Measurements from ENCODE around the gene KRT38.
"Not testable (repeated sequence)": the region's sequence is repeated elsewhere in the genome, so short reads cannot be mapped to it uniquely, and the experiment has no call there.

The KRT38 gene

DNA sequence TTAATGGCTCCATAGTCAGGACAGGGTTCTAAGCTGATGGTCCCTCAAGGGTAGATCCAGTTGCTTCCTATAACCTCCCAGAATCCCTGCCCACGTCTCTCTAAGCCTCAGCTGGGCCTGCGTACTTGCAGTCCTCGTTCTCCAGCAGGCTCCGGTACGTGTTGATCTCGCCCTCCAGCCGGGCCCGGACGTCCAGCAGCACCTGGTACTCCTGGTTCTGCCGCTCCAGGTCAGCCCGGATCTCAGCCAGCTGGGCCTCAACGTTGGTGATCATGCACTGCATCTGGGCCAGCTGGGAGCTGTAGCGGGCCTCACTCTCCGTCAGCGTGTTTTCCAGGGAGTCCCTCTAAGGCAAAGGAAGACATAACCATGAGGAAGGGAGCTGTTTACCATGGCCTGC, 21.9 kb upstream of the KRT38 start:
- no peak for DNase-seq (ENCODE audit: low spot score)

DNA sequence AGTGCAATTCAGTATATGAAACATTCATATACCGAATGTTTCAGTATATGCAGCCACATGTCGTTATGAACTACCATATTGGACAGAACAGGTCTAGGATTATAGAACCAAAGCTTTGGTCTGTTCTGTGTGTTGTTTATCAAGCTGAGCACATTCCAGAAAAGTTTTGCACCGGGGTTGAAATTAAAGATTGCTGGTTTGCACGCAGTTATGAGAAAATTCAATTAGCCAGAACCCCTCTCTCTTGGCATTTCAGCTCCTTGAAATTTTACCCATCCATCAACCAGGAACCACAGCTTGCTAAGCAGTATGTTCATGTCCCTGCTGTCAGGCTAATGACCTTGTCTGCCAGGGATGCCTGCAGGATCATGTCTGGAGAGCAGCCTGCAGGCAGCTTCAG, 16.9 kb upstream of the KRT38 start:
- DNase-seq (ENCODE audit: low spot score), result no peak

DNA sequence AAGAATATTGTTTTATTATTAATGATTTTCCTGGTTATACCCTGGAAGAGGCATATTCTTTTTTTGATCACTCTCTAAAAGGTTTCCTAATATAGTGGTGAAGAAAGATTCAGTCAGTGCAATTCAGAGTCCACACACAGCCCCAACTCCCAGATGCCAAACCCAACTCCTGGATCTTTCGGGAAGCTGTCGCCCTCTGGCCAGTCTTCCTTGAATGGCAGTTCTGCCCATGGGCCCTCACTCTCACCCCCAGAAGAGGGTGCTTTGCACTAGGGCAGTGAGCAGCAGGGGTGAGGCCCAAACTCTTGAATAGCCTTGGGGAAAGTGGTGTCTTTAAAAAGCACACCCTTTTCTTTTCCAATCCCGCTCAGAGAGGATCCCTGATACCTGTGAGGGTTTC, 15.4 kb upstream of the KRT38 start:
- DNase-seq (ENCODE audit: low spot score), result no peak

DNA sequence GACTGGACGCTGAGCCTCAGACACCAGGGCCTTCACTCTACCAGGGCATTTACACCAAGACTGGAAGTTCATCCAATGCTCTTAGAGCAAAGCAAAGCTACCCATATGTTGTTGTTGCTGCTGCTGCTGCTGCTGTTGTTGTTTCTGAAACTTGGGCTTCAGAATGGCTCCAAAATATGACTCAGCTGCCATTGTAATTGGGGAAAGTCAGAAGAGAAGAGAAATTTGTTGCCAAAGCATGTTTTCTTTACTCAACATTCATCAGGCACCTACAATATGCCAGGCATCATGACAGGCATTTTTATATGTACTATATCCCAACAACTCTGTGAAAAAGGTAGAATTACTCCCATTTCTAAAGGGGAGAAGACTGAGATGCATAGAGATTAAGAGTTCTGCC, 14.5 kb upstream of the KRT38 start:
- DNase-seq (ENCODE audit: low spot score), result no peak

DNA sequence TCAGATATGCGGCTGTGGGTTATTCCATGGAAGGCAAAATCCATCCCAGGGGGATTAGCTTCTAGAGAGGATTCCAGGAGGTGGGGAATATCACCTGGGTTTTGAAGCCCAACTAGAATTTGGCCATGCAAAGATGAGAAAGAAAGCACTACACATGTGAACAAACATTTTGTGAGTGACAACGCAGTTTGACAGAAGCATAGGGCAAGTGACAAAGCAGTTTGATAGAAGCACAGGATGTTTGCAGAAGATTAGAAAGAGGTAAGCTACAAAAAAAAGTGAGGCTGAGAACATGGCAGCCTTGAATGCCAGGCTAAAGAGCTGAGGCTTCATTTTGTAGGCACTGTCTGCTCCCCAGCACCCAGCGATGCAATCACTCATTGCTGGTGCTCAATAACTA, 12.3 kb upstream of the KRT38 start:
- DNase-seq (ENCODE audit: low spot score), result no peak

DNA sequence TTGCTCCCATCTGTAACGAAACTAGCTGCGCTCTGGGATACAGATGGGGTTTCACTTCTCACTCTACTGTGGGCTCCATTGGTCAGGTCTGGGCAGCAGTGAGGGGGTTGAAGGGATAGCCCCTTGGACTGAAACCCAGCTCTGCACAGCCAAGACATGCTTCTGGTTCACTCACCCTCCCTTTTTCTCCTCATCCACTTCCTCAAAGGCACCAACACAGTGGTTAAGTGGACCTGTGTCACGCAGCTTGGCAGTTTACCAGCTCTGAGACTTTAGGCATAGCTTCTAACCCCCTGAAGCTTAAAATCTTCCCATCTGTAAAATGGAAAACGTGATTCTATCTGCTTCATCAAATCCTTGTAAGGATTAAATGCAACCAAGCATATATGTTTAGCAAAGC, 11.5 kb upstream of the KRT38 start:
- DNase-seq (ENCODE audit: low spot score), result no peak

DNA sequence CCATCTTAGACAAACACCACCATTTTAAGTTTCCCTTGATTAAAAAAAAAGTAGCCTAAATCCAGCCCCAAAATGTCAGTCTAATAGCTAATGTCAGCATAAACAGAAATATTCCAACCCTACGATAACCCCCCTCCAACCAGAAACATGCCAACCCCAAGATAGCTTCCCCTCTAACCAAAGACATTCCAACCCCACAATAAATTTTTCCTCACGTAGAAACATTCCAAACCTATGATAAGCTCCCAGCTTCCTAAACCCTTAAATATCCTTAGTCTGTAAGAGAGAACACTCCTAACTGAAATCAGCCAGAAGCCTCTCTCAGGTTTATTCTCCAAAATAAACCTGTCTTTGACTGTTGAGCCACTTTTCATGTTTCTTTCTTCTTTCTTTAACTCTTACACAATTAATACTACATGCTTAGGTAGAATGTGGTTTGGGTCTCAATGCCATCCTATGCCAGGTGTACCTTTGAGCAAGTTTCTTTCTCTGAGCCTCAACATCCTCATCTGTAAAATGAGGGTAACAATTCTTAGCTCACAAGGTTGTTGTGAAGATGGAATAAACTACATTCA, 10.5 kb upstream of the KRT38 start:
- peak; percentile 35 for DNase-seq (ENCODE audit: low spot score)

DNA sequence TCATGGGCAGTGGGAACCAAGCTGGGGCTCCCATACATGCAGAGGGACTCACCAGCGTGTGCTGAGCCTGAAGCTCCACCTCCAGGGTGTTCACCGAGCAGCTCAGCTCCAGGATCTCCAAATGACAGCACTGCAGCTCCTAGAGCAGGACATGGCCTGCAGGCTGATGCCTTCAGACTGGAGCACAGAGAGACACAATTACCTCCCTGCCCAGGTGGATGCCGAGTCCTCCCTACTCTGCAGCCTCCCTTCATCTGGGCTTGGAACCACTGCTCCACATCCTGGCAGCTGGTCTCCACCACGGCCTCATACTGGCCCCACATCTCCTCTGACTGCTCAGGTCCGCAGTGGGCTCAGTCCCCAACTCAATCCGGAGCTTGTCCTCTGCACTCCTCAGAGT, 8.2 kb upstream of the KRT38 start:
- DNase-seq (ENCODE audit: low spot score), result no peak

DNA sequence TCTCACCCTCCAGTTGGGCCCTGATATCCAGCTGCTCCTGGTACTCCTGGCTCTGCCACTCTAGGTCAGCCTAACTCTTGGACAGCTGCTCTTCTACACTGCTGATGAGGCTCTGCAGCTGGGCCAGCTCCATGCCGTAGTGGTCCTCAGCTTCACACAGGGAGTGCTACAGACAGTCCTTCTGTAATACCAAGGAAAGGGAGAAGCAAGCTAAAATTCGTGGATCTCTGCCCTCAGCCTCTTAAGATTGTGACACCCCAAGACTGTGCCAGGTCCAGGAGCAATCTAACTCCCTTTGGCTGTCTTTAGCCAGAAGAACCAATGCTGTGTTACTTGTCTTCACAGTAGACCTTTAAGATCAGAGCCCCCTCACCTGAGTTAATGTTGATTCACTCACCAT, 7.7 kb upstream of the KRT38 start:
- no peak for DNase-seq (ENCODE audit: low spot score)

DNA sequence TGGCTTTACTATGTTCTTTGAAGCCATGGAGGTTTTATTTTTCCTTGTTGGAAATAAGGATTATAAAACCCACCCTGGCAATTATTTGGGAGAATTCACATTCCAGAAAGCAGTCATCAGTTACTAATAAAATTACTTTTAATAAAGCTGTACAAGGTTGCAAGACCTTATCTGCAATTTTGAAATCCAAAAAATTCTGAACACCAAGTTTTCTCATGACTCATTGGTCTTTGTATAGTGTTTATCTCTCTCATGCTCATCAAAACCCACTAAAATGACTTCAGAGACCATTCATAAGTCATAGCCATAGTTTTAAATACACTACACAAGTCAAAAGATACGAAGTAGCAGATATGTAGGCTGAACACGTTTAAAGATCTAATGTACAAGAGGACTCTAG, 6.0 kb upstream of the KRT38 start:
- peak; percentile 58 for DNase-seq (ENCODE audit: low spot score)

DNA sequence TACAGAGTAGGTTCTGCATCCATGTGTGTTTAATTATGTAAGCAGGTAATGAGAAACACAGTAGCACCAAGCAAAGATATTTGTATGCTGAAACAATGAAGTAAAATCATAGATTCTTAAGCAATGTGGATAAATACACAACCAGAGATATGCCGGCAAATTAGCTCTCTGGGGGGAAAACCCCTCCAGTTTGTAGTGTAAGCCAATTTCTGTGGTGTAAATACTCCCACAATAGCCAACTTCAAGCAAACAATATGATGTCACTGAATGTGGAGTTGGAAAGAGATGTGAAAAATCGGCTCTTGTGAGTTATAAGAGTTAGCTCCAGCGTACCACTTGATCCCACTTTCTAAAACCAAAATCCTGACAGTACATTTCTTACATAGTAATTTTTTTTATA, 3.9 kb upstream of the KRT38 start:
- DNase-seq (ENCODE audit: low spot score), result no peak

DNA sequence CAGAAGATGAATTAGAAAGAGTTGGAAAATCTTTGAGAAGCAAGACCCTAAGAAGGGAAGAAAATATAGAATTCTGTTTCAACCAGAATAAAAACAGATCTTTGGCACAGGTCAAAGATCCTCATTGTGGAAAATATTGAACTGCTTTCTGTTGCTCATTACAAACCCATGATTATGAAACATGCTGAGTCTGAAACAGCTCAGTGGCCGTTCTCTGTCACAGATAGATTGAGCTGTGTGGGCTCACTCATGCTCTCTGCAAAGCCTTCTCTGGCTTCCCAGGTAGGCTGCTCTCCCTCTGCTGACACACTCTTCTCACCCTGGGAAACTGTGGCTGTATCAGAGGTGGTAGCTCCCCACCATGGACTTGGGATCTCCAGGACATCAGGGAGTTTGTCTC, 3.4 kb upstream of the KRT38 start:
- peak; percentile 52 for DNase-seq (ENCODE audit: low spot score)

DNA sequence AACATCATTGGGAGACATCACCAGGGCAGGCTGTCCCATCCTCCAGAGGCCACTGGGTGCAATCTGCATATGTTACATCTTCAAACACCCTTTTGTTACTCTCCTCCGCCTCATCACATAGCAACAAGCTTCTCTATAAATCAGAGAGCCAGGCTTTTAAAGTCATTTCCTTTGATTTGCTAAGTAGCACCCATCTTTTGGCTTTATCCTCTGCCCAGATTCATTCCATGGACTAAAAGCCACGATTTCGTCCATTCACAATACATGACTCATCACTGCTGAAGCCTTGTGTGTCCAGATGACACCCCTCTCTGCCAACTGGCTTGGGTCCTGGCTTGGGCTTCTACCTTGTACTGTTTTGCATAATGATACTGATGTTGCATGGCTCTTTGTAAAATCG, 2.0 kb upstream of the KRT38 start:
- DNase-seq (ENCODE audit: low spot score), result peak; percentile 78

DNA sequence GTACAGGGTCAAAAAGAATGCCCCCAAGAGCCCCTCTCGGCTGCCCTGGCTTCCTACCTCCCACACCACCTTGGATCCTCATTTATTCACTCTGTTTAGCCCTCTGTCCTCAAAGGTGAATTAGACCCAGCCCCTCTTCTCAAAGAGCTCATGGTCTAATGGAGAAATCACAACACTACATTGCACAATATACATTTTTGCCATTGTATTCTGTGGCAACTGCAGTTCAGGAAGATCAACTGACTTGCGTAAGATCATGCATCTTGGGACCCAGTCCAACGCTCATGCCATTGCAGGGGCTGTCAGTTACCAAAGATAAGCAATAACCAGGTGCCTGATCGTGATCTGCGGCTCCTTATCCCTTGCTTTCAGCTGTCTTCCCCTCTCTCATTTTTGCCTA, 1.4 kb downstream of the KRT38 start:
- no peak for DNase-seq (ENCODE audit: low spot score)

DNA sequence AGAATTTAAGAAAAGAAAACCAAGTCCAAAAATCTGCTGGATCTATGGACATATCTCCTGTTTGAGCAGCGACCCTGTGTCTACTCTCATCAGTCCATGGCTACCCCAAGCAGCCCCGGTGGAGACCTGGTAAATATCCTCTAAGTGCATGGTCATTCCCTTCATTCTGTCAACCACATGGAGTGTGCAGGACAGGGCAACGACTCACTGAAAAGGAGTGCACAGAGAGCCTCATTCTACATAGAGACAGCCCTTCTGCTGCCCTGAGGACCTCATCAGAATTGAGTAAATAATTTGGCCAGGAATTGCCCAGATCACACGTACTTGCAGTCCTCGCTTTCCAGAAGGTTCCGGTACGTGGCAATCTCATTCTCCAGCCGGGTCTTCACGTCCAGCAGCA, 3.0 kb downstream of the KRT38 start:
- DNase-seq (ENCODE audit: low spot score), result no peak

DNA sequence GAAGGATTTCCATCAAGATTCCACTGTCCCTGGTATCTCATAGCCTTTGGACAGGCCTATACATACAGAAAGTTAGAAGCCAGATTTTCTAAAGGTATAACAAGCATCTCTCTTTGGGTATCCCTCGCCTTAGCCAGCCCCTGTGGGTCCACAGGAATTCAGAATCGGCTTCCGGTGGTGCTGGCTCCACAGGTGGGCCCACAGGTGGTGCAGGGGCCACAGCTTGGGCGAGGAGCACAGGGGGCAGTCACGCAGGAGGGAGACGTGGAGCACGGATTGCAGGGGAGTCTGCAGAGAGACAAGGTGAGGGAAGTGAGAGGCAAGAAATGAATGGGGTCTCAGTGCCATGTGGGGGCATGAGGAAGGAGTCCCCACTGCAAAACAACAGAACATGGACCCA, 3.5 kb downstream of the KRT38 start:
- no peak for DNase-seq (ENCODE audit: low spot score)

DNA sequence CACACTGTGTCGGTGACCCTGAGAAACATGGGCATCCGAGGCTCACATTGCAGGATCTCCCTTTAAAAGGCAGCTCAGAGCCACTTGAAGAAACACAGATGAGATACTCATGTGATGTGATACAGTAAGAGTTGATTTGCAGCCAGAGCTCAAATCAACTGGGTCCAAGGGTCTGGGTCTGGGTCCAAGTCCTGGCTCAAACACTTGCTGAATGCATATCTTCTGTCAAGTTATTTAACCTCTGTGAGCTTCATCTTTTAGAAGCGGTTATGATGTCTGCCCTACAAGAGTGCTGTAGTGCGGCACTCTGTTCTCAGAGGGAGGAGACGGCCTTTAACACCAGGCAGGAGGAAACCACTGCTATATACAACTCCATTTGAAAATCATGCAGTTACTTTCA, 6.4 kb downstream of the KRT38 start:
- no peak for DNase-seq (ENCODE audit: low spot score)

DNA sequence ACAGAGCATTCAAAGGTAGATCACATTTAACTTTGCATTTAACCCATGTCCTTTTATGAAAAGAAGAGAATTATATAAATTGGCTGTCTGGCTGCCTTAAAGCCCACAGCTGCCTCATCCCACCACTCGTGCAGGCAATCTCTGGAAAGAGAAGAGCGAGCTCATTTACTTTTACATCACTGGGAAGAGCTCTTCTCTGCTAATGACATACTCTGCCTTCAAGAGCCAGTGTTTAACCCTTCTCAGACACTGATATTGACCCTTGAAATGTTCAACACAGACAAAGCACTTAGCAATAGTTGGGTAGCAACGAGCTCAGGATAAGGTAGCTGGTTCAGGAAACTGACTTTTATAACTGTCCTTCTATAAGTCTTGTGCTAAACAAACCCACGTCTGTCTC, 6.8 kb downstream of the KRT38 start:
- DNase-seq (ENCODE audit: low spot score), result no peak

DNA sequence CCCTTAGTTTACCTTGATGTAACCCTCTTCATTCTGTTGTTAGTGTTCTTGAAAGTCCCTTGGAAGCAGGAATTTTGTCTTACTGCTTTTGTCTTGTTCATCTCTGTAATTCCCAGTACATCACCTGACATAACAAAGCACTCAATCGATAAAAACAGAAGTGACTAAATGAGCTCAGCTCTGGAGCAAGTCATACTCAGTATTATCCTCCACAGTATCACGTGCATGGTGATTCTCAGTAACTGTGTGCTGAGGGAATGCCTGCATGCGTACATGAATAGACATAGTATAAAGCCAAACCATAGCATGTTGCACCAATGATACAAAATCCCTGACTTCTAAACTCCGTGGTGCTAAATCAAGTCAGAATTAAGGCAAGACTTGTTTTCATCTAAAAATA, 7.2 kb downstream of the KRT38 start:
- DNase-seq (ENCODE audit: low spot score), result no peak

DNA sequence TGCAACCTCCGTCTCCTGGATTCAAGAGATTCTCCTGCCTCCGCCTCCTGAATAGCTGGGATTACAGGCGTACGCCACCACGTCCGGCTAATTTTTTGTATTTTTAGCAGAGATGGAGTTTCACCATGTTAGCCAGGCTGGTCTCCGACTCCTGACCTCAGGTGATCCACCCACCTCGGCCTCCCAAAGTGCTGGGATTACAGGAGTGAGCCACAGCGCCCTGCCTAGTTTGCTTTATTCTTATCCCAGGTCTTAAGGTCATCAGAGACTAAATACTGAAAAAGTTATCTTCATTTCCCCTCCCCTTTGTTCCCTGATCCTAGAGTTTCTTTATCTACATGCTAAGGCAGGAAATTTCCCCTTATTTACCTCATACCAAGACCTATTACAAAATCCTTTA, 10.4 kb downstream of the KRT38 start:
- DNase-seq (ENCODE audit: low spot score), result not testable (repeated sequence)

DNA sequence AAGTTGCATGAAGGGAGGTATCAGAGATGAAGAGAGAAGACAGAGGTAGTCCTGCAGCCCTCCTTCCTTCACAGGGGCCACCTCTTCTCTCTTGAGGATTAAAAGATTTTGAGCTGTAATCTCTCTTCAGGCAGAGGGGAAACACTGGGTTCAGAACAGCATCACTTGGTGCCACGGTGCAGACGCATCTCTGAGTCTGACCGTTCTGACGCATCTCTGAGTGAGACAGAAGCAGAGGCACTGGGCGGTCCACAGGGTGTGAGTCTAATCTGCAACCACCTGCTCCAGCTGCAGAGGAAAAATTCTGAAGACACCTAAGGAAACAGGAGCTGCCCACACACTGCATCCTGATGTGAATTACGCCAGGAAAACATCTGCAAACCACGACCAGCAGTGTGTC, 11.1 kb downstream of the KRT38 start:
- DNase-seq (ENCODE audit: low spot score), result no peak

DNA sequence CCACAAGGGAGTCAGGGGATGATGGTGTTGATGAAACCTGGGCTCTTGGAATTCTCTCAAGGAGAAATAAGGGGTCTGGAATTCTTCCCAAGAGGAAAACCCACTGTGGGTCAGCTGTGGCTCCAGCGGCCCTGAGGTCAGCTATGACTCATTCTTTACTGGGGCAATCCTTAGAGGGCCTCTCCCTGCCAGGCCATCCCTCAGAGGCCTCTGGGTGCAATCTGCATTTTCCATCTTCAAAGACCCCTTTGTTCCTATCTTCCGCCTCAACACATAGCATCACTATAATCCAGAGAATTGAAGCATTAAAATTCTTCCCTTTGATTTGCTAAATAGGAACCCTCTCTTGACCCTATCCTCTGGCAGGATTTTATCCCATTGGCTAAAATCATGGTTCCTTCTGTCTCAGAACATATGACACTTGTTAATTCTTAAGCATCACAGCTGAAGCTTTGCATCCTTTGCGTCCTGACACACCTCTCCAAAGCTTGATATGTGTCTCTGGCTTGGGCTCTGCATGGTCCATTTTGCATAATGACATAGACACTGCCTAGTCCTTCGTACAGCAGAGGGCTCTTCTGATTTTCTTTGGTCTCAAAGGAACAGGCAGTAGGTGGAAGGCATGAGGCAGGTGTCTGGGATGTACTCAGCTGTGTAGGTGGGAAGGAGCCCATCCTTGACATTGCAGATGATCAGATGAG, 12.0 kb downstream of the KRT38 start:
- no peak for DNase-seq (ENCODE audit: low spot score)

DNA sequence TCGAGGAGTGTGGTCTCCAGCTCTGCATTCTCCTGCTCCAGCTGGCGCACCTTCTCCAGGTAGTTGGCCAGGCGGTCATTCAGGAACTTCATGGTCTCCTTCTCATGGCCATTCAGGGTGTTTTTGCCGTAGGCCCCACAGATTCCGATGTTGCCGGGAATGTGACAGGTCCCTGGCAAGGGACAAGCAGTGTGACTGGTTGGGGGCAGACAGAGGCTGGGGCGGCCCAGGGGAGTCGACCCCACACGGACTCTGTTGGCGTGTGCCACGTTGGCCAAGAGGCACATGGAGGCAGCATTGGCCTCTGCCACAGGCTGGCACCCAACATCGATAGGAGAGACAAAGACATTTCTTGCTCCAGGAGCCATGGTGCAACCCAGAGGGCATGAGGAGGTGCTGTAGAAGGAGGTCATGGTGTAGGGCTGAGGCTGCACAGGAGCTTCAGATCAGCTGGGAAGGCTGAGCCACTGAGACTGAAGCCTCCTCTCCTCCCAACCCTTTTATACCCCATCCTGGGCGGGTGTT, 16.6 kb downstream of the KRT38 start, which contains the start of gene KRT37:
KRT37 (minus strand) TSS at position 475 of the 525 bp plus-strand sequence; CDS start at position 413, 62 bp downstream.
- DNase-seq (ENCODE audit: low spot score), result no peak

DNA sequence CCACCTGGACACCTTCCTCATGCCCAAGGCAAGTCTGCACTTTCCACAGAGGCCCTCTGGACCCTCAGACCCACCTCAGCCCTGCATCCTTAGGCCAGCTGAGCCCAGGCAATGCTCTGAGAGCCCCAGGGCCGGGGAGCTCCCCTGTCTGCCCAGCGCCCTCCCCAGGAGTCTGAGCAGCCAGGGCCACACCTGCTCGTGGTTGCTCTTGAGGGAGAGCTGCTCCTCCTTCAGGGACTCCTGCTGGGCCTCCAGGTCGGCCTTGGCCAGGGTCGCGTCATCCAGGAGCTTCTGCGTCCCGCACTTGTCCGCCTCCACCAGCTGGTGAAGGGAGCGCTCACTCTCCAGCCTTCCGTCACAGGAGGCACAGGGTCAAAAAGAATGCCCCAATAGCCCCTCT, 18.2 kb downstream of the KRT38 start:
- not testable (repeated sequence) for DNase-seq (ENCODE audit: low spot score)
